ENCODE measurements around the gene CD68. TPM values are rescaled to one million over a fixed set of nuclear protein-coding genes. Genes with fewer than 3 reads are reported as not detected.

Gene CD68
- total RNA-seq, 2 donors from 2014 or later = 12.3 to 17.3 TPM

DNA sequence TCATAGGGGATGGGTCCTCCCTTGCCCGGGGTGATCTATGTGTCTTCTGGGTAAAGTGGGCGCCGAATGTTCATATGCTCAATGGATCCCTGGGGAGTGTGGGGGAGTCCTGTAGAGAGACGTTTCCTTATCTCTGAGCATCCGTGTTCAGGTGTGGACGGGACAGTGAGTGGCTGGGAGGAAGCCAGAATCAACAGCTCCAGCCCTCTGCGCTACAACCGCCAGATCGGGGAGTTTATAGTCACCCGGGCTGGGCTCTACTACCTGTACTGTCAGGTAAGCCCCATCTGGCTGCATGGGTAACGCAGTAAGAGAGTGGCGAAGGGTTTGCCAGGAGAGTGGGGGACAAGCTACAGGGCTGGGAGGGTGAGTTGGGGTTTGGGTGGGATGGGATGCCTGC is 22.8 kb upstream of the CD68 start:
- DNase-seq (ENCODE audit: low spot score) = peak; percentile 26
- H3K27me3 ChIP-seq (replicated peaks; ENCODE audit: insufficient read depth) = no peaks in the 10 kb centered on the region
- no peak overlapping the region for H3K4me3 ChIP-seq
- no peaks in the 10 kb centered on the region for H3K9me3 ChIP-seq
- intact Hi-C loops (cut with DNase I) = no loop called here
- 56% methylated on average over 12 of the region's 12 CpGs for WGBS
- H3K4me1 ChIP-seq (replicated peaks) = peaks cover 39% of the 10 kb centered on the region
- H3K36me3 ChIP-seq = no peaks in the 10 kb centered on the region
- peak overlapping the region; percentile 92 to 96 for H3K27ac ChIP-seq
- TF ChIP-seq POLR2A (IDR thresholded peaks at IDR 0.05) (no peak), POLR2AphosphoS5 (IDR thresholded peaks at IDR 0.05) (no peak)
- TF ChIP-seq, protein P1, sequence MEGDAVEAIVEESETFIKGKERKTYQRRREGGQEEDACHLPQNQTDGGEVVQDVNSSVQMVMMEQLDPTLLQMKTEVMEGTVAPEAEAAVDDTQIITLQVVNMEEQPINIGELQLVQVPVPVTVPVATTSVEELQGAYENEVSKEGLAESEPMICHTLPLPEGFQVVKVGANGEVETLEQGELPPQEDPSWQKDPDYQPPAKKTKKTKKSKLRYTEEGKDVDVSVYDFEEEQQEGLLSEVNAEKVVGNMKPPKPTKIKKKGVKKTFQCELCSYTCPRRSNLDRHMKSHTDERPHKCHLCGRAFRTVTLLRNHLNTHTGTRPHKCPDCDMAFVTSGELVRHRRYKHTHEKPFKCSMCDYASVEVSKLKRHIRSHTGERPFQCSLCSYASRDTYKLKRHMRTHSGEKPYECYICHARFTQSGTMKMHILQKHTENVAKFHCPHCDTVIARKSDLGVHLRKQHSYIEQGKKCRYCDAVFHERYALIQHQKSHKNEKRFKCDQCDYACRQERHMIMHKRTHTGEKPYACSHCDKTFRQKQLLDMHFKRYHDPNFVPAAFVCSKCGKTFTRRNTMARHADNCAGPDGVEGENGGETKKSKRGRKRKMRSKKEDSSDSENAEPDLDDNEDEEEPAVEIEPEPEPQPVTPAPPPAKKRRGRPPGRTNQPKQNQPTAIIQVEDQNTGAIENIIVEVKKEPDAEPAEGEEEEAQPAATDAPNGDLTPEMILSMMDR (IDR thresholded peaks at IDR 0.05) = no peak

DNA sequence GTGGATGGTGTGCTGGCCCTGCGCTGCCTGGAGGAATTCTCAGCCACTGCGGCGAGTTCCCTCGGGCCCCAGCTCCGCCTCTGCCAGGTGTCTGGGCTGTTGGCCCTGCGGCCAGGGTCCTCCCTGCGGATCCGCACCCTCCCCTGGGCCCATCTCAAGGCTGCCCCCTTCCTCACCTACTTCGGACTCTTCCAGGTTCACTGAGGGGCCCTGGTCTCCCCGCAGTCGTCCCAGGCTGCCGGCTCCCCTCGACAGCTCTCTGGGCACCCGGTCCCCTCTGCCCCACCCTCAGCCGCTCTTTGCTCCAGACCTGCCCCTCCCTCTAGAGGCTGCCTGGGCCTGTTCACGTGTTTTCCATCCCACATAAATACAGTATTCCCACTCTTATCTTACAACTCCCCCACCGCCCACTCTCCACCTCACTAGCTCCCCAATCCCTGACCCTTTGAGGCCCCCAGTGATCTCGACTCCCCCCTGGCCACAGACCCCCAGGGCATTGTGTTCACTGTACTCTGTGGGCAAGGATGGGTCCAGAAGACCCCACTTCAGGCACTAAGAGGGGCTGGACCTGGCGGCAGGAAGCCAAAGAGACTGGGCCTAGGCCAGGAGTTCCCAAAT is 22.2 kb upstream of the CD68 start:
- Histone ChIP-seq H3K4me1 (replicated peaks) (peaks cover 39% of the 10 kb centered on the region), H3K9me3 (no peaks in the 10 kb centered on the region), H3K4me3 (no peak overlapping the region), H3K27ac (peak overlapping the region; percentile 92 to 96), H3K27me3 (replicated peaks; ENCODE audit: insufficient read depth) (no peaks in the 10 kb centered on the region), H3K36me3 (no peaks in the 10 kb centered on the region)
- no peak for TF ChIP-seq POLR2AphosphoS5 (IDR thresholded peaks at IDR 0.05)
- TF ChIP-seq POLR2A (IDR thresholded peaks at IDR 0.05) = no peak
- TF ChIP-seq, protein P1 (IDR thresholded peaks at IDR 0.05) = no peak
- DNase-seq (ENCODE audit: low spot score) = no peak
- intact Hi-C loops (cut with DNase I) = no loop called here
- WGBS = 30% methylated on average over 18 of the region's 19 CpGs

DNA sequence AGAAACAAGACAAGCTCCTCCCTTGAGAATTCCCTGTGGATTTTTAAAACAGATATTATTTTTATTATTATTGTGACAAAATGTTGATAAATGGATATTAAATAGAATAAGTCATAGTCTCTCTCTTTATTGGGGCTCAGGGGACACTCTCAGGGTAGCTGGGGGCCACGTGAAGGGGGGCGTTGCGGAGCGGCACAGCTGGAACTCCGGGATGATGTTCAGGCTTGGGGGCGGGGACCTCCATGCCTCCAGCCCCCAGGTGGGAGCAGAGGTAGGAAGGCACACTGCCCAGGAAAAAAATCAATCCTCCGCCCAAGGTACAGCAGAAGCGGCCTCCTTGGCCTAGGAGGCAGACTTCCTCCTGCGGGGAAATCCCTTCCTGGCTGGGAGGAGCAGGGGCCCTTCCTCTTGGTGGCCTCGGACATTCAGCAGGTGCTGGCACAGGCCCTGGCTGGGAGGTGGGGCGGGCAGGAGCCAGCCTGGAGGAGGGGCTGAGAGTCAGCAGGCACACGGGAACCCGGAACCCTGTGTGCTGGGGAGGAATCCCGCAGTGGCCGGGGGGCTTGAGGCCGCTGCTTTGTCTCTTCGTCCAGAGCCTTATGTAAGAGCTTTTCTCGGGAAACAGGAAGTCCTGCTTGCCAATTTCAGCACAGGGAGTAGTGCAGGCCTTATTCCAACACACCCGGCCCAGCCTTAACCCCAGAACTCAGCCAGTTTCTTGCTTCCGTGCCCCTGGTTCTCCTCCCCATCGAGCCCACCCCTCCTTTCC is 21.5 kb upstream of the CD68 start:
- TF ChIP-seq, protein P1 (IDR thresholded peaks at IDR 0.05) = peak in 2 of 4 experiments; percentile 35 to 43
- TF ChIP-seq POLR2AphosphoS5 (IDR thresholded peaks at IDR 0.05) (peak; percentile 96), POLR2A (IDR thresholded peaks at IDR 0.05) (peak; percentile 91)
- Histone ChIP-seq H3K4me3 (peak overlapping the region; percentile 22 to 25), H3K27me3 (replicated peaks; ENCODE audit: insufficient read depth) (no peaks in the 10 kb centered on the region), H3K27ac (peak overlapping the region; percentile 92 to 96), H3K4me1 (replicated peaks) (peaks cover 47% of the 10 kb centered on the region), H3K36me3 (no peaks in the 10 kb centered on the region), H3K9me3 (no peaks in the 10 kb centered on the region)
- intact Hi-C loops (cut with DNase I) = no loop called here
- WGBS = 3% methylated on average over 20 of the region's 21 CpGs
- peak; percentile 94 for DNase-seq (ENCODE audit: low spot score)

DNA sequence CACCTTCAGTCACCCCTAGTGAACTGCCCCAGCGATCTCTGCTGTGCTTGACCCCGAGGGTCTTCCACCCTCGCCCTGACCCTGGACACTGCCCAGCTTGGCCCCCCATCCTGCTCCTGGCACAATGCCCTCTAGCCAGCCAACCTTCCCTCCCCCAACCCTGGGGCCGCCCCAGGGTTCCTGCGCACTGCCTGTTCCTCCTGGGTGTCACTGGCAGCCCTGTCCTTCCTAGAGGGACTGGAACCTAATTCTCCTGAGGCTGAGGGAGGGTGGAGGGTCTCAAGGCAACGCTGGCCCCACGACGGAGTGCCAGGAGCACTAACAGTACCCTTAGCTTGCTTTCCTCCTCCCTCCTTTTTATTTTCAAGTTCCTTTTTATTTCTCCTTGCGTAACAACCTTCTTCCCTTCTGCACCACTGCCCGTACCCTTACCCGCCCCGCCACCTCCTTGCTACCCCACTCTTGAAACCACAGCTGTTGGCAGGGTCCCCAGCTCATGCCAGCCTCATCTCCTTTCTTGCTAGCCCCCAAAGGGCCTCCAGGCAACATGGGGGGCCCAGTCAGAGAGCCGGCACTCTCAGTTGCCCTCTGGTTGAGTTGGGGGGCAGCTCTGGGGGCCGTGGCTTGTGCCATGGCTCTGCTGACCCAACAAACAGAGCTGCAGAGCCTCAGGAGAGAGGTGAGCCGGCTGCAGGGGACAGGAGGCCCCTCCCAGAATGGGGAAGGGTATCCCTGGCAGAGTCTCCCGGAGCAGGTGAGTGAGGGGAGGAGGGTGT is 20.7 kb upstream of the CD68 start, which contains the start of gene TNFSF13:
Gene TNFSF13 (plus strand): TSS at position 207 of the 776 bp plus-strand sequence. CDS start 290 bp downstream, at position 497.
- peak within 1 kb of the TSS; percentile 22 to 25 for H3K4me3 ChIP-seq
- 18% methylated on average over 16 of the region's 16 CpGs for WGBS
- no peaks in the 10 kb centered on the region for H3K27me3 ChIP-seq (replicated peaks; ENCODE audit: insufficient read depth)
- H3K27ac ChIP-seq = peak within 1 kb of the TSS; percentile 92 to 96
- H3K36me3 ChIP-seq = no peaks in the 10 kb centered on the region
- peak; percentile 42 for DNase-seq (ENCODE audit: low spot score)
- peaks cover 52% of the 10 kb centered on the region for H3K4me1 ChIP-seq (replicated peaks)
- TF ChIP-seq POLR2AphosphoS5 (IDR thresholded peaks at IDR 0.05) = no peak
- no peaks in the 10 kb centered on the region for H3K9me3 ChIP-seq
- intact Hi-C loops (cut with DNase I) = no loop called here

Measured in prostate gland (tissue), 2 donors.